ENCODE results near the gene RTN4RL1. TPM values are rescaled to one million over a fixed set of nuclear protein-coding genes. Genes with fewer than 3 reads are reported as not detected.
A peak's percentile ranks its signal among the peaks of the same experiment; 100 is the strongest.

Gene RTN4RL1
- total RNA-seq, 3 donors from 2014 or later, result 0.14 to 0.47 (median 0.43) TPM

DNA sequence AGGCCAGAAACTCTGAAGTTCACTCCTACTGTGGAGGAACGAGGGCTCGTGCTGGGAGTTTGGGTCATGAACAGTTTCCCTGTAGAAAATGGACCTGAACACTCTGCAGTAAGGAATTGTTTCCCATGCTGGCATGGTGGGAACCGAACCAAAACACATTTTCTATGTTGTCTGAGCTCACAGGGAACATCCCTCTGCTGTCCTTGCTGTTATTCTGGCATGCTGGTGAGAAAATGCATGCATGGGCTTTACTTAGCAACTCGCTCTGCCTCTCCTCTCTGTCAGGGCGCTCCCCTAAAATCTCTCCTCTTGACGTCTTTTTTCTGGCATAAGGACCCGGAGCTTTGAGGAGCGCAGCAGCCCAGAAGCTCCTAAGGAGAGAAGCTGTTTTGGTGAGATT is 5.4 kb downstream of the RTN4RL1 start:
- Histone ChIP-seq H3K36me3 (ENCODE audit: low read depth) (no peaks in the 10 kb centered on the region), H3K4me1 (ENCODE audit: low read depth) (peaks cover 11% of the 10 kb centered on the region), H3K4me3 (no peak overlapping the region), H3K9me3 (no peaks in the 10 kb centered on the region)
- DNase-seq (no peak), ATAC-seq (no peak)
- TF ChIP-seq, protein P1, sequence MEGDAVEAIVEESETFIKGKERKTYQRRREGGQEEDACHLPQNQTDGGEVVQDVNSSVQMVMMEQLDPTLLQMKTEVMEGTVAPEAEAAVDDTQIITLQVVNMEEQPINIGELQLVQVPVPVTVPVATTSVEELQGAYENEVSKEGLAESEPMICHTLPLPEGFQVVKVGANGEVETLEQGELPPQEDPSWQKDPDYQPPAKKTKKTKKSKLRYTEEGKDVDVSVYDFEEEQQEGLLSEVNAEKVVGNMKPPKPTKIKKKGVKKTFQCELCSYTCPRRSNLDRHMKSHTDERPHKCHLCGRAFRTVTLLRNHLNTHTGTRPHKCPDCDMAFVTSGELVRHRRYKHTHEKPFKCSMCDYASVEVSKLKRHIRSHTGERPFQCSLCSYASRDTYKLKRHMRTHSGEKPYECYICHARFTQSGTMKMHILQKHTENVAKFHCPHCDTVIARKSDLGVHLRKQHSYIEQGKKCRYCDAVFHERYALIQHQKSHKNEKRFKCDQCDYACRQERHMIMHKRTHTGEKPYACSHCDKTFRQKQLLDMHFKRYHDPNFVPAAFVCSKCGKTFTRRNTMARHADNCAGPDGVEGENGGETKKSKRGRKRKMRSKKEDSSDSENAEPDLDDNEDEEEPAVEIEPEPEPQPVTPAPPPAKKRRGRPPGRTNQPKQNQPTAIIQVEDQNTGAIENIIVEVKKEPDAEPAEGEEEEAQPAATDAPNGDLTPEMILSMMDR (IDR thresholded peaks at IDR 0.05), result no peak
- intact Hi-C loops (cut with DNase I, micrococcal nuclease), result no loop called here

DNA sequence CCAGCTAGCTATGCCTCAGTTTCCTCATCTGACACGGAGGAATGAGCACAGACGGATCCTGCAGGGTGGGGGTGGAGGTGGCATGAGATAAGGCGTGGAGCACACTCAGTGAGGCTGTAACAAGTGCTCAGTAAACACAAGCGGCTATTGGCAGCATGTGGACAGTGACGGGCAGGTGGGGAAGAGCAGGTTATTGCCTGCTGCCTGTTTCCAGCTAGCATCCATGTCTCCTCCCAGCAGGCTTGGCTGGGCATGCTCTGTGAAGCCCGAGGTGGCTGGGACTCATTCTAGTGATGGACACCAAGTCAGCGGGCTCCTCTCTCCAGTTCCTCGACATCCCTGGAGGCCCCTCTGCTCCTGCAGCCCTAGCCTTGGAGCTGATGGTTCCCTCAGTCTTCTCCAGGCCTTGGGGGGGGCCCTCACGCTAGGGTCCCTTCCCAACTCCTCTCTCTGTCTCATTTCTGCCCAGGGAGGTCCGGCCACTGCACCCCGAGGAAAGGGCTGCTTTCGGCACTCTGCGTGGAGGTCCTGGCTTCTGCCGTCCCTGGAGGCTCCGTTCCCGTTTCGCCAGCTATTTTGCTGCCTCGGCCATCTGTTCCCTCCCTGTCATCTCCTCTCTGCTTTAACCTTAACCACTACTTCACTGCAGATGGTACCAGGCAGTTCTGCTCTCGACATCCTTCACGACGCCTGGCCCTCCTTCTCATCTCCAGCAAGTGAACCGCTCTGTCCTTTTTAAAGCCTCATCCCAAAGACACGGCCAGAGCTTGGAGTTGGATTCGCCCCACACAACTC is 6.2 kb downstream of the RTN4RL1 start:
- peak; percentile 39 for ATAC-seq
- peaks cover 3% of the 10 kb centered on the region for H3K4me1 ChIP-seq (ENCODE audit: low read depth)
- TF ChIP-seq, protein P1 (IDR thresholded peaks at IDR 0.05), result no peak
- no peak for DNase-seq
- H3K36me3 ChIP-seq (ENCODE audit: low read depth), result no peaks in the 10 kb centered on the region
- intact Hi-C loops (cut with DNase I, micrococcal nuclease), result no loop called here
- no peak overlapping the region for H3K4me3 ChIP-seq
- H3K9me3 ChIP-seq, result no peaks in the 10 kb centered on the region

DNA sequence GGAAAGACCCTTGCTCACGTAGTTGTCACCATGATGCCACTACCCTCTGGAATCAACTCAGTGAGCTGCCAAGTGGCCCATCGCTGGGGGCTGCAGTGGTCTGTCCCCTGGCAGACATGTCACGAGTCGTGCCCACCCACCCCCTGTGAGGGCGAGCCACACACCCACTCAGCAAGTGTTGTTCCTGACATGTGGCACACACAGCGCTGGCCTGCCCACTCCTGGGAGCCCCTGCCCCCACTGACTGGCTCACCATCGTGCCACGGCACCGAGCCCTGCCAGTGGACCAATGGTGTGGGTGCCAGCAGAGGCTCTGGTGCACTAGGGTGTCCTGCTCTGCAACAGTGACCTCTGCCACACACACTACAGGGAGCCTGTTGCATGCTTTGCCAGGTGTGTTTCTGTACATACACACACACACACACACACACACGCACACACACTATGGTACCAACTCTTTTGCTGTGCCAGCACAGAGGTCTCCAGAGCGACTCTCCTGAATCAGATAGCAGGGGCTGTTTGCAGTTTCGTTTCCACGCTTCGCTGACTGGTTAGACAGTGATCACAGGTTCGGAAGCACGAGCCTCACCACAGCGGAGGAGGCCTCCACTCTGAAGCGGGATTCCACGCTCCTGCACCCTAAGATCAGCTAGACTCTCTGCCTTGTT is 7.7 kb downstream of the RTN4RL1 start:
- DNase-seq, result no peak
- TF ChIP-seq, protein P1 (IDR thresholded peaks at IDR 0.05), result no peak
- Histone ChIP-seq H3K9me3 (no peaks in the 10 kb centered on the region), H3K4me1 (ENCODE audit: low read depth) (no peaks in the 10 kb centered on the region), H3K36me3 (ENCODE audit: low read depth) (no peaks in the 10 kb centered on the region), H3K4me3 (no peak overlapping the region)
- ATAC-seq, result peak; percentile 16
- intact Hi-C loops (cut with DNase I, micrococcal nuclease), result no loop called here

DNA sequence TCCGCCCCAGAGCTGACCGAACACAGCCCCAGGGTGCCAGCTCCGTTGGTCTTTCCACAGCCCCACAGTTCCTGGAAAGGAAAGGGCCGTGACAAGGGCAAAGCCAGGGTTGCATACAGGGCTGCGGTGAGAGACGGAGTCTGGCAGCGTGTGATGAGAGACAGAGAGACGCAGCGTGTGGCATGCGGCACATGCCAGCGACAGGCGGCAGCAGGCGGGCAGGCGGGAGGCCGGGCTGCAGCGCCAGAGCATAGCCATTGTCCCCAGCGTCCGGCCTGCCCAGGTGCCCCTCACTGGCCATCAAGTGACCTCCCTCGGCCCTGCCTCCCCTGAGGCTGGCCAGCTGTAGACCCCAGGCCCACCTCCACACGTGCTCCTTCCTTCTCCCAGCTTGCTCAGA is 8.6 kb downstream of the RTN4RL1 start:
- DNase-seq (no peak), ATAC-seq (no peak)
- TF ChIP-seq, protein P1 (IDR thresholded peaks at IDR 0.05), result no peak
- intact Hi-C loops (cut with DNase I, micrococcal nuclease), result no loop called here
- no peaks in the 10 kb centered on the region for H3K36me3 ChIP-seq (ENCODE audit: low read depth)
- no peaks in the 10 kb centered on the region for H3K9me3 ChIP-seq
- no peaks in the 10 kb centered on the region for H3K4me1 ChIP-seq (ENCODE audit: low read depth)
- no peak overlapping the region for H3K4me3 ChIP-seq

DNA sequence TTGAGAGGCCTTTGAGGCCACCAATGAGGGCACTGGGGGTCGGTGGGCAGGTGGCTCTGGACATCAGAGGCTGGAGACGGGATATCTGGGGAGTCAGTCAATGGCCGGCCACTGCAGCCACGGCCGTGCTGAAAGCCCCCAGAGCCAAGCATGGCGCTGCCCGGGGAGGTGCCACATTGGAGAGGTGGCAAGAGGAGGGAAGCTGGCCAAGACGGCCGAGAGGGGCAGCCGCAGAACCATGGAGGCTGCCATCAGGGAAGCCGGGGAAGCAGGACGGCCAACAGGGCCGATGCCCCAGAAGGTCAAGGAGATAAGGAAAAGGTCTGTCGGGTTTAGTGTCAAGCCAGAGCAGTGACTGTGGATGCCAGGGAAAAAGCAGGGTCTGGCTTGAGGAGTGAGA is 9.8 kb downstream of the RTN4RL1 start:
- no peaks in the 10 kb centered on the region for H3K4me1 ChIP-seq (ENCODE audit: low read depth)
- TF ChIP-seq, protein P1 (IDR thresholded peaks at IDR 0.05), result no peak
- H3K4me3 ChIP-seq, result no peak overlapping the region
- no peak for DNase-seq
- H3K9me3 ChIP-seq, result no peaks in the 10 kb centered on the region
- H3K36me3 ChIP-seq (ENCODE audit: low read depth), result no peaks in the 10 kb centered on the region
- ATAC-seq, result no peak
- intact Hi-C loops (cut with DNase I, micrococcal nuclease), result no loop called here

Measured in mucosa of descending colon (tissue), 3 donors.